Mesodermal cell (in vitro differentiated cells): ENCODE results near the gene AIFM3.

Experiments used
- H3K27ac ChIP-seq: 2 replicates; pipeline ENCODE4 v1.7.0; 2013; ENCODE audit warnings: mild to moderate bottlenecking, low read depth, low read length, moderate library complexity; ENCODE audit not compliant: severe bottlenecking
- H3K36me3 ChIP-seq: 2 replicates; pipeline ENCODE4 v1.7.1; 2013; ENCODE audit warnings: mild to moderate bottlenecking, low read length, moderate library complexity; ENCODE audit not compliant: control insufficient read depth, insufficient read depth
- H3K4me1 ChIP-seq: one replicate; pipeline ENCODE4 v1.7.1; 2013; ENCODE audit warnings: mild to moderate bottlenecking, low read length; ENCODE audit not compliant: insufficient read depth, control insufficient read depth, poor library complexity, severe bottlenecking
- H3K4me3 ChIP-seq: 2 replicates; pipeline ENCODE4 v1.7.0; 2013; ENCODE audit warnings: low read length, control low read depth, mild to moderate bottlenecking; ENCODE audit not compliant: insufficient read depth, poor library complexity, severe bottlenecking; ENCODE audit errors: extremely low read depth
- H3K9me3 ChIP-seq: 2 replicates; pipeline ENCODE4 v1.7.1; 2013; ENCODE audit warnings: mild to moderate bottlenecking, low read length, moderate library complexity; ENCODE audit not compliant: control insufficient read depth
- WGBS, 2 experiments: methylation state at CpG; one replicate each; pipeline ENCODE4 v1.1.5; 2013; ENCODE audit warnings: missing lambda C conversion rate in 2 of 2; ENCODE audit not compliant: insufficient coverage in 2 of 2; 5-methylcytosine and 5-hydroxymethylcytosine counted together

AIFM3 gene

GRCh38 chr22:21025763-21026755, 59.0 kb downstream of the AIFM3 start:
- no peak overlapping the region for H3K27ac ChIP-seq
- H3K4me1 ChIP-seq = no peaks in the 10 kb centered on the region
- H3K4me3 ChIP-seq = no peak overlapping the region
- no peaks in the 10 kb centered on the region for H3K9me3 ChIP-seq
- WGBS, 2 experiments = 91 to 94% methylated on average over 18 to 23 of the region's 27 CpGs
- no peaks in the 10 kb centered on the region for H3K36me3 ChIP-seq

GRCh38 chr22:21026783-21027692, 60.0 kb downstream of the AIFM3 start:
- peaks cover 2% of the 10 kb centered on the region for H3K4me1 ChIP-seq
- WGBS, 2 experiments = 89 to 94% methylated on average over 8 of the region's 14 CpGs
- no peak overlapping the region for H3K4me3 ChIP-seq
- no peak overlapping the region for H3K27ac ChIP-seq
- H3K36me3 ChIP-seq = no peaks in the 10 kb centered on the region
- H3K9me3 ChIP-seq = no peaks in the 10 kb centered on the region

GRCh38 chr22:21028277-21029251, 61.5 kb downstream of the AIFM3 start:
- Histone ChIP-seq H3K27ac (no peak overlapping the region), H3K4me1 (peaks cover 11% of the 10 kb centered on the region)

GRCh38 chr22:21029486-21030025, 62.5 kb downstream of the AIFM3 start:
- Histone ChIP-seq H3K4me3 (no peak overlapping the region), H3K27ac (no peak overlapping the region), H3K9me3 (no peaks in the 10 kb centered on the region), H3K36me3 (no peaks in the 10 kb centered on the region), H3K4me1 (peaks cover 11% of the 10 kb centered on the region)
- 74 to 75% methylated on average over 10 to 12 of the region's 12 CpGs for WGBS, 2 experiments

More at GRCh38 chr22:21028277-21029251, 61.5 kb downstream of the AIFM3 start:
- 88% methylated on average over 11 to 12 of the region's 13 CpGs for WGBS, 2 experiments
- Histone ChIP-seq H3K4me3 (no peak overlapping the region), H3K9me3 (no peaks in the 10 kb centered on the region), H3K36me3 (no peaks in the 10 kb centered on the region)

- WGBS, 2 experiments = 92 to 96% methylated on average over 13 to 15 of the region's 15 CpGs
- Histone ChIP-seq H3K27ac (no peak overlapping the region), H3K36me3 (no peaks in the 10 kb centered on the region), H3K4me1 (peaks cover 11% of the 10 kb centered on the region), H3K4me3 (no peak overlapping the region), H3K9me3 (no peaks in the 10 kb centered on the region)
Observed at GRCh38 chr22:21030032-21030431, 63.0 kb downstream of the AIFM3 start.
